Caco-2 (cell line): Measurements from ENCODE around the gene AUTS2. TPM values are rescaled to one million over a fixed set of nuclear protein-coding genes. Genes with fewer than 3 reads are reported as not detected.

Experiments
- BruUV-seq: library from RNA; stranded (reverse); fragments of 400-500 nt; replicated peaks from 2 replicates; lab custom pipeline; 2021; lab: Mats Ljungman, UMichigan
- CTCF ChIA-PET: fragments of 300-600 bp; sonication (Branson Sonifier 250); formaldehyde crosslinking; loops from one replicate; lab custom pipeline; 2022; ENCODE audit warnings: antibody characterized with exemption; lab: Charles Lee
- POLR2A ChIA-PET: fragments of 300-600 bp; sonication (Branson Sonifier 250); formaldehyde crosslinking; loops from one replicate; lab custom pipeline; 2022; ENCODE audit warnings: antibody characterized with exemption; lab: Charles Lee
- DNase-seq, 2 experiments: peaks; one replicate each; pipeline versions ENCODE4 v3.0.0 to v3.0.0-alpha.2; 2020 to 2022
- H3K27me3 ChIP-seq: replicated peaks from 2 replicates; pipeline ENCODE4 v1.6.0; 2011; ENCODE audit warnings: low read length; ENCODE audit not compliant: control insufficient read depth, insufficient read depth
- H3K36me3 ChIP-seq: 2 replicates; pipeline ENCODE4 v1.5.1; 2011; ENCODE audit warnings: low read length; ENCODE audit not compliant: control insufficient read depth, insufficient read depth
- H3K4me1 ChIP-seq: fragments of 250-450 bp; sonication (Bioruptor Pico); 2 replicates; pipeline ENCODE4 v1.5.1; 2020; ENCODE audit warnings: mild to moderate bottlenecking
- H3K4me3 ChIP-seq: 2 replicates; pipeline ENCODE4 v1.5.1; 2011; ENCODE audit warnings: low read depth, mild to moderate bottlenecking, control low read depth, low read length
- H3K9me3 ChIP-seq: fragments of 250-450 bp; sonication (Bioruptor Pico); 2 replicates; pipeline ENCODE4 v1.5.1; 2020; ENCODE audit warnings: mild to moderate bottlenecking, moderate library complexity
- H3K27ac Mint-ChIP-seq: one replicate; pipeline ENCODE4 v1.8.0; 2022; ENCODE audit warnings: mixed read lengths; ENCODE audit not compliant: unreplicated experiment
- H3K27me3 Mint-ChIP-seq: one replicate; pipeline ENCODE4 v1.8.0; 2022; ENCODE audit warnings: mixed read lengths; ENCODE audit not compliant: insufficient read depth, unreplicated experiment
- H3K36me3 Mint-ChIP-seq: one replicate; pipeline ENCODE4 v1.8.0; 2022; ENCODE audit warnings: mild to moderate bottlenecking, mixed read lengths; ENCODE audit not compliant: insufficient read depth, unreplicated experiment
- H3K4me1 Mint-ChIP-seq: one replicate; pipeline ENCODE4 v1.8.0; 2022; ENCODE audit warnings: low read depth, mixed read lengths; ENCODE audit not compliant: unreplicated experiment
- H3K4me3 Mint-ChIP-seq: one replicate; pipeline ENCODE4 v1.8.0; 2022; ENCODE audit warnings: mild to moderate bottlenecking, moderate library complexity, mixed read lengths; ENCODE audit not compliant: unreplicated experiment
- H3K9me3 Mint-ChIP-seq: one replicate; pipeline ENCODE4 v1.8.0; 2022; ENCODE audit warnings: mixed read lengths; ENCODE audit not compliant: unreplicated experiment
- intact Hi-C: fragments of 100-400 bp; cut with micrococcal nuclease; formaldehyde crosslinking; loops from one replicate; pipeline ENCODE4 v1.10.0; 2022; ENCODE audit not compliant: unreplicated experiment
- total RNA-seq: library from RNA; stranded (reverse); gene quantifications from 2 replicates; pipeline ENCODE4 v1.2.3, GENCODE V29; 2022
- TF ChIP-seq, protein P1 (sequence below), 2 experiments: fragments of 200-600 bp in 1 of 2; IDR thresholded peaks; 1 replicate in 1 of 2; 2 replicates in 1 of 2; pipeline versions ENCODE4 v1.5.1 to v1.8.0; 2011 to 2022; ENCODE audit warnings: antibody characterized with exemption in 1 of 2, control low read depth in 1 of 2, inconsistent platforms in 1 of 2, low read depth in 1 of 2, low read length in 1 of 2, mild to moderate bottlenecking in 1 of 2, moderate library complexity in 1 of 2; ENCODE audit not compliant: insufficient read depth in 1 of 2, severe bottlenecking in 1 of 2, unreplicated experiment in 1 of 2

Gene AUTS2
- total RNA-seq, 1 experiment from 2014 or later = 37.1 TPM

DNA sequence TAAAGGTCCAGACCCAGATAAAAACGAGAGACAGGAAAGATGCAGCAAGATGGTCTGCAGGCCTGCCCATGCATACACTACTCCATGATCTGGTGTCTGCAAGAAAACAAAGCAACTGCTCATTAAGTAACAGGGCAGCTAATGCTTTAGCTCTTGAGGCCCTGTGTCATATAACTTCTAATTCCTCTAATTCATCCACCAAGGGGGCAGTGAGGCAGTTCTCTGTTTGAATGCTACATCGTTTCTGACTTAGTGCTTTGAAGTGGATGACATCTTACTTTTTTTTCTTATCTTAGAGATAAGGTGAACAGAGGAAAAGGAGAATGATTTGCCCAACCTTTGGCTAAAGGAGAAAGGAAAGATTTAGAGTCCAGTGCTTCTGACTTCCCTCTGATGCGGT lies 619.7 kb downstream of the AUTS2 start:
- TF ChIP-seq, protein P1, sequence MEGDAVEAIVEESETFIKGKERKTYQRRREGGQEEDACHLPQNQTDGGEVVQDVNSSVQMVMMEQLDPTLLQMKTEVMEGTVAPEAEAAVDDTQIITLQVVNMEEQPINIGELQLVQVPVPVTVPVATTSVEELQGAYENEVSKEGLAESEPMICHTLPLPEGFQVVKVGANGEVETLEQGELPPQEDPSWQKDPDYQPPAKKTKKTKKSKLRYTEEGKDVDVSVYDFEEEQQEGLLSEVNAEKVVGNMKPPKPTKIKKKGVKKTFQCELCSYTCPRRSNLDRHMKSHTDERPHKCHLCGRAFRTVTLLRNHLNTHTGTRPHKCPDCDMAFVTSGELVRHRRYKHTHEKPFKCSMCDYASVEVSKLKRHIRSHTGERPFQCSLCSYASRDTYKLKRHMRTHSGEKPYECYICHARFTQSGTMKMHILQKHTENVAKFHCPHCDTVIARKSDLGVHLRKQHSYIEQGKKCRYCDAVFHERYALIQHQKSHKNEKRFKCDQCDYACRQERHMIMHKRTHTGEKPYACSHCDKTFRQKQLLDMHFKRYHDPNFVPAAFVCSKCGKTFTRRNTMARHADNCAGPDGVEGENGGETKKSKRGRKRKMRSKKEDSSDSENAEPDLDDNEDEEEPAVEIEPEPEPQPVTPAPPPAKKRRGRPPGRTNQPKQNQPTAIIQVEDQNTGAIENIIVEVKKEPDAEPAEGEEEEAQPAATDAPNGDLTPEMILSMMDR (IDR thresholded peaks at IDR 0.05; ENCODE audit: insufficient read depth in 1 of 2, low read depth in 1 of 2, low read length in 1 of 2, severe bottlenecking in 1 of 2, unreplicated experiment in 1 of 2) = no peak
- Histone ChIP-seq H3K27me3 (no peaks in the 10 kb centered on the region), H3K4me3 (no peak overlapping the region), H3K36me3 (no peaks in the 10 kb centered on the region), H3K4me1 (peaks cover 66% of the 10 kb centered on the region), H3K9me3 (no peaks in the 10 kb centered on the region)
- Mint-ChIP-seq H3K36me3 (no peaks in the 10 kb centered on the region), H3K4me1 (peaks cover 33% of the 10 kb centered on the region), H3K9me3 (no peaks in the 10 kb centered on the region), H3K4me3 (peak overlapping the region; percentile 59), H3K27me3 (no peaks in the 10 kb centered on the region), H3K27ac (peak overlapping the region; percentile 87)
- no TSS peak for BruUV-seq
- peak; percentile 51 to 58 for DNase-seq
- intact Hi-C loops = loop anchor here (1.0 to 10.0 kb wide), 4 partner anchors 10 to 353 kb away; no protein-coding TSS in a partner anchor
- ChIA-PET POLR2A (no interaction called here), CTCF (no interaction called here)

DNA sequence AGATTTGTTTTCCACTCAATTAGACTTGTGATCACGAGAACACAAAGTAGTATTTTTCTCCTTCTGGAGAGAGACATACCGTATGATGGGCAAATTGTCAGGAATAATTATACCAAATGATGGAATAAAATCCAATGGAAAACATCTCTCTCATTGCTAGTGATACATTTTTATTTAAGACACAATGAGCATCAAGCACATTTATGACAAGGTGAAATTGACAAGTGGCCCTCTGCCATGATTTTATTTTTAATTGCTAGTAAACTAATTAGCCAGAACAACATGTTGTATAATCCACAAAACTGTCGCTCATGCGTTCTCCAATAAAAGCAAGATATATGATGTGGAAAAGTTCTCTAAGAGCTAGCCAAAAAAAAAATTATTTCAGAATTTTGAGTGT lies 620.8 kb downstream of the AUTS2 start:
- POLR2A ChIA-PET = no interaction called here
- Histone ChIP-seq H3K9me3 (no peaks in the 10 kb centered on the region), H3K4me1 (peaks cover 56% of the 10 kb centered on the region), H3K36me3 (no peaks in the 10 kb centered on the region), H3K4me3 (no peak overlapping the region), H3K27me3 (no peaks in the 10 kb centered on the region)
- Mint-ChIP-seq H3K27ac (no peak overlapping the region), H3K27me3 (no peaks in the 10 kb centered on the region), H3K4me3 (no peak overlapping the region), H3K9me3 (no peaks in the 10 kb centered on the region), H3K36me3 (no peaks in the 10 kb centered on the region), H3K4me1 (peaks cover 33% of the 10 kb centered on the region)
- no TSS peak for BruUV-seq
- no peak for DNase-seq
- intact Hi-C loops = loop anchor here (2.0 to 10.0 kb wide), 2 partner anchors 86 to 352 kb away; no protein-coding TSS in a partner anchor
- CTCF ChIA-PET = no interaction called here
- TF ChIP-seq, protein P1 (IDR thresholded peaks at IDR 0.05; ENCODE audit: insufficient read depth in 1 of 2, low read depth in 1 of 2, low read length in 1 of 2, severe bottlenecking in 1 of 2, unreplicated experiment in 1 of 2) = no peak

DNA sequence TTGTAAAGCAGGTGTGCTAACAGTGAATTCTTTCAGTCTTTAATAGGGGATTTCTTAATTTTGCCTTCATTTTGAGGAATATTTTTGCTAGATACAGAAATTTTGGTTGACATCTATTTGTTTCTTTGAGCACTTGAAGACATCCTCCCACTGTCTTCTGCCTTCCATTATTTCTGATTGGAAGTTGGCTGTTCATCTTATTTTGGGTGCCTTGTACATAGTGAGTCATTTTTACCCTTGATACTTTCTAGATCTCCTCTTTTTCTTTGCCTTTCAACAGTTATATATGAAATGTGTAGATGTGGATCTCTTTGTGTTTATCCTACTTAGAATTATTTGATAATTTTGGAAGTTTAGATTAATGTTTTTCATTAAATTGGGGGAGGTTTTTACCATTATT lies 631.0 kb downstream of the AUTS2 start:
- no peak overlapping the region for H3K27ac Mint-ChIP-seq
- no peak overlapping the region for H3K4me3 Mint-ChIP-seq
- no peak for DNase-seq
- intact Hi-C loops = no loop called here
- H3K27me3 Mint-ChIP-seq = no peaks in the 10 kb centered on the region
- peaks cover 27% of the 10 kb centered on the region for H3K9me3 ChIP-seq
- no peaks in the 10 kb centered on the region for H3K27me3 ChIP-seq
- ChIA-PET CTCF (no interaction called here), POLR2A (interaction anchor here (0.5 kb wide), 1 partner anchor 1543 kb away, joined by 3 read pairs; no protein-coding TSS in a partner anchor)
- H3K4me1 ChIP-seq = peaks cover 5% of the 10 kb centered on the region; the same call in 1 of the 2 replicates
- H3K36me3 Mint-ChIP-seq = peaks cover 4% of the 10 kb centered on the region
- no TSS peak for BruUV-seq
- no peaks in the 10 kb centered on the region for H3K4me1 Mint-ChIP-seq
- H3K36me3 ChIP-seq = no peaks in the 10 kb centered on the region
- H3K9me3 Mint-ChIP-seq = peaks cover 47% of the 10 kb centered on the region
- TF ChIP-seq, protein P1 (IDR thresholded peaks at IDR 0.05; ENCODE audit: insufficient read depth in 1 of 2, low read depth in 1 of 2, low read length in 1 of 2, severe bottlenecking in 1 of 2, unreplicated experiment in 1 of 2) = no peak
- H3K4me3 ChIP-seq = no peak overlapping the region
